ENCODE results near the gene KCTD2. TPM values are rescaled to one million over a fixed set of nuclear protein-coding genes. Genes with fewer than 3 reads are reported as not detected.
A peak's percentile ranks its signal among the peaks of the same experiment; 100 is the strongest.

The KCTD2 gene
- total and polyA plus RNA-seq, 2 of the 13 experiments (the other 11 are each of a cell fraction or from before 2014, with no cell fraction given) = 28.3 to 32.6 TPM

- TF ChIP-seq, protein P1, sequence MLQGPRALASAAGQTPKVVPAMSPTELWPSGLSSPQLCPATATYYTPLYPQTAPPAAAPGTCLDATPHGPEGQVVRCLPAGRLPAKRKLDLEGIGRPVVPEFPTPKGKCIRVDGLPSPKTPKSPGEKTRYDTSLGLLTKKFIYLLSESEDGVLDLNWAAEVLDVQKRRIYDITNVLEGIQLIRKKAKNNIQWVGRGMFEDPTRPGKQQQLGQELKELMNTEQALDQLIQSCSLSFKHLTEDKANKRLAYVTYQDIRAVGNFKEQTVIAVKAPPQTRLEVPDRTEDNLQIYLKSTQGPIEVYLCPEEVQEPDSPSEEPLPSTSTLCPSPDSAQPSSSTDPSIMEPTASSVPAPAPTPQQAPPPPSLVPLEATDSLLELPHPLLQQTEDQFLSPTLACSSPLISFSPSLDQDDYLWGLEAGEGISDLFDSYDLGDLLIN (CRISPR knock-in tag; IDR thresholded peaks at IDR 0.05; ENCODE audit: borderline replicate concordance) = peak; percentile 94; the same call in 1 of the 2 replicates
- TF ChIP-seq FOXK2 (IDR thresholded peaks at IDR 0.05) (peak; percentile 47; the same call in 1 of the 2 replicates), ZNF576 (CRISPR knock-in tag; IDR thresholded peaks at IDR 0.05) (0 out of 2 replicates have a peak, but pooled peaks have one; percentile 2), ZNF646 (CRISPR knock-in tag; IDR thresholded peaks at IDR 0.05) (no peak; the same call in none of the 2 replicates), GTF2F1 (IDR thresholded peaks at IDR 0.05; ENCODE audit: low read length) (no peak), ZNF687 (CRISPR knock-in tag; IDR thresholded peaks at IDR 0.05) (peak; percentile 89), NR2F6 (IDR thresholded peaks at IDR 0.05) (peak; percentile 26; the same call in 1 of the 2 replicates), NR2F6 (CRISPR knock-in tag; IDR thresholded peaks at IDR 0.05) (peak; percentile 57), GZF1 (CRISPR knock-in tag; IDR thresholded peaks at IDR 0.05) (peak; percentile 84), ARID4A (CRISPR knock-in tag; IDR thresholded peaks at IDR 0.05; ENCODE audit: borderline replicate concordance) (no peak; the same call in 1 of the 2 replicates), CENPT (CRISPR knock-in tag; IDR thresholded peaks at IDR 0.05; ENCODE audit: low read depth) (no peak; the same call in 1 of the 2 replicates), ETV6 (CRISPR knock-in tag; conservative IDR thresholded peaks at IDR 0.05) (peak; percentile 84)
These were observed 12.7 kb upstream of the KCTD2 start (continued) for GRCh38 chr17:75034236-75034908.

Data from HepG2 (cell line).